SK-N-SH treated with all-trans-retinoic acid at 6 μM for 48 hours (cell line): Measurements from ENCODE around the gene SAP25.
A peak's percentile ranks its signal among the peaks of the same experiment; 100 is the strongest.

Experiments used
- ATAC-seq: fragments of 200-7000 bp; cut with Tn5 transposase; 3 replicates; pipeline ENCODE4 v1.9.1; 2020; ENCODE audit warnings: mild to moderate bottlenecking, moderate library complexity
- ARNTL ChIP-seq: fragments of 450-650 bp; formaldehyde crosslinking; IDR thresholded peaks from 2 replicates; pipeline ENCODE4 v1.5.0; 2020; ENCODE audit warnings: low read depth, mild to moderate bottlenecking, moderate library complexity, borderline replicate concordance
- BACH2 ChIP-seq: fragments of 250-450 bp; sonication (Bioruptor Pico); IDR thresholded peaks from 2 replicates; pipeline ENCODE4 v1.9.0; 2021; ENCODE audit warnings: mild to moderate bottlenecking, borderline replicate concordance
- CSDC2 ChIP-seq: fragments of 250-450 bp; sonication (Bioruptor Pico); IDR thresholded peaks from 2 replicates; pipeline ENCODE4 v1.5.0; 2020; ENCODE audit warnings: mild to moderate bottlenecking, moderate library complexity
- ESRRG ChIP-seq: fragments of 250-450 bp; sonication (Bioruptor Pico); IDR thresholded peaks from 2 replicates; pipeline ENCODE4 v1.6.1; 2021; ENCODE audit warnings: mild to moderate bottlenecking
- GLIS3 ChIP-seq: fragments of 250-450 bp; sonication (Bioruptor Pico); IDR thresholded peaks from 2 replicates; pipeline ENCODE4 v1.5.0; 2020; ENCODE audit warnings: mild to moderate bottlenecking, moderate library complexity
- ISL1 ChIP-seq: fragments of 250-450 bp; sonication (Bioruptor Pico); IDR thresholded peaks from 2 replicates; pipeline ENCODE4 v2.1.2; 2022; ENCODE audit warnings: mild to moderate bottlenecking, moderate library complexity
- OSR1 ChIP-seq: fragments of 250-450 bp; sonication (Bioruptor Pico); IDR thresholded peaks from 2 replicates; pipeline ENCODE4 v1.8.0; 2022; ENCODE audit warnings: moderate library complexity, mild to moderate bottlenecking, inconsistent platforms
- PATZ1 ChIP-seq: fragments of 250-450 bp; sonication (Bioruptor Pico); IDR thresholded peaks from 2 replicates; pipeline ENCODE4 v1.8.0; 2020; ENCODE audit warnings: mild to moderate bottlenecking, moderate library complexity, borderline replicate concordance
- POU6F1 ChIP-seq: fragments of 250-450 bp; sonication (Bioruptor Pico); IDR thresholded peaks from 2 replicates; pipeline ENCODE4 v1.8.0; 2021; ENCODE audit warnings: low read depth, mild to moderate bottlenecking, moderate library complexity, borderline replicate concordance
- PPARA ChIP-seq: fragments of 250-450 bp; sonication (Bioruptor Pico); IDR thresholded peaks from 2 replicates; pipeline ENCODE4 v1.5.0; 2020; ENCODE audit warnings: mild to moderate bottlenecking, borderline replicate concordance
- RARB ChIP-seq: fragments of 250-450 bp; sonication (Bioruptor Pico); IDR thresholded peaks from 2 replicates; pipeline ENCODE4 v1.8.0; 2021; ENCODE audit warnings: mild to moderate bottlenecking, moderate library complexity
- SNAI2 ChIP-seq: fragments of 250-450 bp; sonication (Bioruptor Pico); IDR thresholded peaks from 2 replicates; pipeline ENCODE4 v1.5.0; 2020; ENCODE audit warnings: mild to moderate bottlenecking, moderate library complexity
- TCF4 ChIP-seq: fragments of 250-450 bp; sonication (Bioruptor Pico); IDR thresholded peaks from 2 replicates; pipeline ENCODE4 v1.8.0; 2021; ENCODE audit warnings: mild to moderate bottlenecking, moderate library complexity, borderline replicate concordance
- TOX ChIP-seq: fragments of 250-450 bp; sonication (Bioruptor Pico); IDR thresholded peaks from 2 replicates; pipeline ENCODE4 v1.8.0; 2021; ENCODE audit warnings: mild to moderate bottlenecking, moderate library complexity, borderline replicate concordance
- ZC3H10 ChIP-seq: fragments of 250-450 bp; sonication (Bioruptor Pico); IDR thresholded peaks from 2 replicates; pipeline ENCODE4 v1.5.1; 2021; ENCODE audit warnings: mild to moderate bottlenecking, moderate library complexity
- ZFP3 ChIP-seq: fragments of 250-450 bp; sonication (Bioruptor Pico); IDR thresholded peaks from 2 replicates; pipeline ENCODE4 v1.5.0; 2020; ENCODE audit warnings: mild to moderate bottlenecking, moderate library complexity
- ZFP30 ChIP-seq: fragments of 450-650 bp; formaldehyde crosslinking; IDR thresholded peaks from 2 replicates; pipeline ENCODE4 v1.5.0; 2022; ENCODE audit warnings: mild to moderate bottlenecking, moderate library complexity
- ZNF565 ChIP-seq: fragments of 450-650 bp; formaldehyde crosslinking; conservative IDR thresholded peaks from 2 replicates; pipeline ENCODE4 v1.5.0; 2020; ENCODE audit warnings: low read depth, mild to moderate bottlenecking, moderate library complexity
- ZNF70 ChIP-seq: fragments of 450-650 bp; formaldehyde crosslinking; IDR thresholded peaks from 2 replicates; pipeline ENCODE4 v1.5.0; 2020; ENCODE audit warnings: mild to moderate bottlenecking, moderate library complexity
- ZNF8 ChIP-seq: fragments of 450-650 bp; formaldehyde crosslinking; IDR thresholded peaks from 2 replicates; pipeline ENCODE4 v1.5.0; 2020; ENCODE audit warnings: mild to moderate bottlenecking, moderate library complexity
- TF ChIP-seq, protein P1 (sequence below): fragments of 250-450 bp; sonication (Bioruptor Pico); IDR thresholded peaks from 2 replicates; pipeline ENCODE4 v1.5.0; 2020; ENCODE audit warnings: mild to moderate bottlenecking, moderate library complexity

The SAP25 gene

DNA sequence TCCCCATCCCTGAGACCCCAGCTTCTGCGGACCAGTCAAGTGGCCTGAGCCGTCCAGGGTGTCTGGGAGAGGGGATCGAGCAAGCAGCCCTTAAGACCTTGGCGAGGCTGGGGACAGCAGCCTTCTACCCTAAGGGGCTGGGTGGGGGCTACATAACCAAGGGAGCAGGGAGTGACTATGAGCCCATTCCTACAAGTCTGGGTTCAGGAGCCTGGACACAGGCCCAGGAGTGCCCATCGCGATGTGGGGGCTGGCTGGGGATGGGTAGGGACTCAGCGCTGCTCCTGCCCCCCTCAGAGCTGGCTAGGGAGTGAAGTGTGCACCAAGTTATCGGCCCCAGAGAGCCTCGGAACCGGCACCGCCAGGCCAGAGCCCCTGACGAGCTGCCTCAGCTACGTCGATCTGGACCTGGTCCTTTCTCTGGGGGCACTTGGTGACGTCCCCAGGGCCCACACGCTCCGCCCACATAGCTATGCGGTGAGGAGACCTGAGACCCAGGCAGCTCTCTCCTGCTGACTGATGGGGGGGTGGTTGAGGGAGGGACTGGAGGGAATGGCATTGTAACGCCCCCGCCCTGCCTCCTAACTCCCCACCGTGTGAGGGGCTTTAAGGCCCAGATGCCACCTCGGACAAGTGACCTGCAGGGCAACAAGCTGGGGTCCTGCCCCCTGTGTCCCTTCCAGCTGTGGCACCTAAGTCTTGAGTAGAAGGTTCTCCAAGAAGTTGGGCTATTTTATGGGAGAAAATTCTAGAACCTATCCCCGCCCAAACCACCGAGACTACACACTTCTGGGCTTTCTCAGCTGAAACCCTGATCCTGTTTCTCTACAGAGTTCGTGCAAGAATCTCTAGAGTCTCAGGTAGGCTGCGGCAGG lies 2.5 kb downstream of the SAP25 start:
- TF ChIP-seq ZFP3 (no peak), ZNF70 (CRISPR knock-in tag) (no peak)
- no peak; the same call in 1 of the 3 replicates for ATAC-seq

- no peak for TF ChIP-seq OSR1 (CRISPR knock-in tag)
- TF ChIP-seq BACH2 (CRISPR knock-in tag), result no peak
- TF ChIP-seq GLIS3 (CRISPR knock-in tag), result no peak
- TF ChIP-seq ZNF8 (CRISPR knock-in tag), result no peak
- TF ChIP-seq POU6F1, result no peak
- TF ChIP-seq ZFP3, result no peak
- TF ChIP-seq SNAI2 (CRISPR knock-in tag), result no peak
- no peak for TF ChIP-seq PATZ1
- TF ChIP-seq PPARA (CRISPR knock-in tag), result no peak
- TF ChIP-seq ZNF70 (CRISPR knock-in tag), result no peak
- no peak for TF ChIP-seq TOX (CRISPR knock-in tag)
- peak; percentile 40 for ATAC-seq
These were observed 4.5 kb downstream of the SAP25 start for GRCh38 chr7:100568896-100569844.

DNA sequence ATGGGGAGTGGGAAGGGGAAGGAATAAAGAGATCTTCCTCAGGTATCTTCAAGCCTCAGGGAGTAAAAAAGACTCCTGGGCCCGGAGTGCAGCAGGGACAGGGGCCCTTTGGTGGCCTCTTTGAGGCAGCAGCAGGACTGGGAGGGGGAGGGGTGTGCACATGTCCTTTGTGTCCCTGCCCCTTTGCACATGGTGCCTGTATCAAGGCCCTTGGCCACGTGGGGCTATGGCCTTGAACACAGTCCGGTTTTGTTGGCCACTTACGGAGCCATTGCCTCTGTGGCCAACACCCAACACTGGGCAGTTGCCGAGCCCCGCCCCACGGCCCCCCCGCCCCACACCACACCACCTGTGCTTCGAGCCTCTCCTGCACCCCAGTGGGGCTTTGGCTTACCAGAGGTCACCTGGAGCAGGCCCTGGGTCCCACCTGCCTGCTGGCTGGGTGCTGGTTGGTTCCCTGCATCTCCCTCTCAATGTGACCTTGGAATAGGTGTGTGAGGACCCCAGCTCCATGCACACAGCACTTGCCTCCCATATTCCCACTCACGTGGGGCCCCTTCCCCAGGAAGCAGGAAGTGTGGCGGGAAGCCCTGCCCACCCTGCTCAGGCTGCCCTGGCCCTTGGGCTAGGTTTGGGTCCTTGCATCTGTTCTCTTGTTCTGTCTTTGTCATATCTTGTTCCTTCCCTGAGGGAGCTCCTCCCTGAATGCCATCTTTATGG lies 5.4 kb downstream of the SAP25 start:
- TF ChIP-seq ISL1 (CRISPR knock-in tag) (no peak), ZFP30 (no peak), ZC3H10 (no peak), ZNF70 (CRISPR knock-in tag) (no peak), BACH2 (CRISPR knock-in tag) (no peak), ZFP3 (no peak), PPARA (CRISPR knock-in tag) (no peak), ARNTL (CRISPR knock-in tag) (no peak), TCF4 (CRISPR knock-in tag) (no peak), ZNF8 (CRISPR knock-in tag) (no peak), CSDC2 (CRISPR knock-in tag) (no peak), RARB (CRISPR knock-in tag) (no peak), ZNF565 (CRISPR knock-in tag) (no peak), PATZ1 (no peak), SNAI2 (CRISPR knock-in tag) (no peak), GLIS3 (CRISPR knock-in tag) (no peak), TOX (CRISPR knock-in tag) (no peak), POU6F1 (no peak), ESRRG (no peak)
- TF ChIP-seq, protein P1, sequence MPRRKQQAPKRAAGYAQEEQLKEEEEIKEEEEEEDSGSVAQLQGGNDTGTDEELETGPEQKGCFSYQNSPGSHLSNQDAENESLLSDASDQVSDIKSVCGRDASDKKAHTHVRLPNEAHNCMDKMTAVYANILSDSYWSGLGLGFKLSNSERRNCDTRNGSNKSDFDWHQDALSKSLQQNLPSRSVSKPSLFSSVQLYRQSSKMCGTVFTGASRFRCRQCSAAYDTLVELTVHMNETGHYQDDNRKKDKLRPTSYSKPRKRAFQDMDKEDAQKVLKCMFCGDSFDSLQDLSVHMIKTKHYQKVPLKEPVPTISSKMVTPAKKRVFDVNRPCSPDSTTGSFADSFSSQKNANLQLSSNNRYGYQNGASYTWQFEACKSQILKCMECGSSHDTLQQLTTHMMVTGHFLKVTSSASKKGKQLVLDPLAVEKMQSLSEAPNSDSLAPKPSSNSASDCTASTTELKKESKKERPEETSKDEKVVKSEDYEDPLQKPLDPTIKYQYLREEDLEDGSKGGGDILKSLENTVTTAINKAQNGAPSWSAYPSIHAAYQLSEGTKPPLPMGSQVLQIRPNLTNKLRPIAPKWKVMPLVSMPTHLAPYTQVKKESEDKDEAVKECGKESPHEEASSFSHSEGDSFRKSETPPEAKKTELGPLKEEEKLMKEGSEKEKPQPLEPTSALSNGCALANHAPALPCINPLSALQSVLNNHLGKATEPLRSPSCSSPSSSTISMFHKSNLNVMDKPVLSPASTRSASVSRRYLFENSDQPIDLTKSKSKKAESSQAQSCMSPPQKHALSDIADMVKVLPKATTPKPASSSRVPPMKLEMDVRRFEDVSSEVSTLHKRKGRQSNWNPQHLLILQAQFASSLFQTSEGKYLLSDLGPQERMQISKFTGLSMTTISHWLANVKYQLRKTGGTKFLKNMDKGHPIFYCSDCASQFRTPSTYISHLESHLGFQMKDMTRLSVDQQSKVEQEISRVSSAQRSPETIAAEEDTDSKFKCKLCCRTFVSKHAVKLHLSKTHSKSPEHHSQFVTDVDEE, result no peak
- no peak for ATAC-seq
